Measurements from ENCODE around the gene SHE.
A peak's percentile ranks its signal among the peaks of the same experiment; 100 is the strongest.

GRCh38 chr1:154479764-154480421, 22.3 kb downstream of the SHE start:
- peak; percentile 79 to 94 (median 88) for TF ChIP-seq CTCF (IDR thresholded peaks at IDR 0.05 in 4 of 5, conservative IDR thresholded peaks at IDR 0.05 in 1 of 5)
- TF ChIP-seq POLR2A (IDR thresholded peaks at IDR 0.05) = no peak

Measured in gastrocnemius medialis (tissue), 4 donors.